ENCODE data around the gene CFAP61. TPM values are rescaled to one million over a fixed set of nuclear protein-coding genes. Genes with fewer than 3 reads are reported as not detected.

CFAP61 gene
- total RNA-seq, 1 donor from 2014 or later: not detected

DNA sequence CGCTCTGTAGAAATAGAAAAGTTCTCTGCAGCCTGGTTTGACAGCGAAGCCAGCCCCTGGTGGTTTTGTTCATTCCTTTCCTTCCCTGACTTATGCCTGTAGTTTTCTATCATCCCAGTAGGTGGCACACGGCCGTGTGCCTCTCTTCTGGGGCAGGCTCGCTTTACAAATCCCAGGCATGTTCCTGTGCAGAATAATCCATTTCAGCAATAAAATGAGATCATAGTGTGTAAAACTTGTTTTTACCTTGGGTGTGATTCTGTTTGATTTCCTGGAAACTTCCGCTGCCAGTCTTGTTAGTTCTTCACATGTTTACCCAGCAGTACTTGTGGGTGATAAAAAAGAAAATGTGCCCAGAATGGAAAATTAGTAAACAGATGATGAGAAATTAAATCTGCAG is 308.1 kb downstream of the CFAP61 start:
- intact Hi-C loops (cut with micrococcal nuclease): loop anchor here (1.0 to 10.0 kb wide), 4 partner anchors 208 to 1034 kb away; partner anchors contain the start of gene NKX2-4

GRCh38 chr20:20362774-20363433 is 310.6 kb downstream of the CFAP61 start:
- intact Hi-C loops (cut with micrococcal nuclease): loop anchor here (5.0 to 10.0 kb wide), 3 partner anchors 232 to 1032 kb away; partner anchors contain the start of gene NKX2-4

DNA sequence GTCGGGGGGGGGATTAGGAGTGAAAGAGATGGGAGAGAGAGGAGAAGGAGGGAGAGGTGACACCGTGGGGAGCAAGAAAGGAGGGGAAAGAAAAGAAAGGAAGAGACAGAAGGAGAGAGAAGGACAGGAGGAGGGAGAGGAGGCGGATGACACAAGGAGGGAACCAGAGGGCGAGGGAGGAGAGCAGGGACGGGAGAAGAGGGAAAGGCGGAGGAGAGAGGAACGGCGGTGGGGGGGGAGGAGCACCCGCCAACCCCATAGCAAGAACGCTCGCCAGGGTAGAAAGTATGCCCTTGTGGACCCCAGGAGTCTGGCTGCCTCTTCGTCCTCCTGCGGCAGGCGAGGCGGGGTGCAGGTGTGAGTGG is 311.1 kb downstream of the CFAP61 start:
- intact Hi-C loops (cut with micrococcal nuclease): loop anchor here (5.0 to 10.0 kb wide), 3 partner anchors 231 to 1031 kb away; partner anchors contain the start of gene NKX2-4

- intact Hi-C loops (cut with micrococcal nuclease): loop anchor here (5.0 to 10.0 kb wide), 3 partner anchors 231 to 1031 kb away; partner anchors contain the start of gene NKX2-4
Observed at GRCh38 chr20:20363799-20364592, 311.7 kb downstream of the CFAP61 start.

GRCh38 chr20:20364593-20365479 is 312.5 kb downstream of the CFAP61 start:
- intact Hi-C loops (cut with micrococcal nuclease): loop anchor here (5.0 to 10.0 kb wide), 5 partner anchors 230 to 1337 kb away; partner anchors contain the start of gene NKX2-4

GRCh38 chr20:20365480-20366161 is 313.3 kb downstream of the CFAP61 start:
- intact Hi-C loops (cut with micrococcal nuclease): loop anchor here (5.0 to 10.0 kb wide), 4 partner anchors 229 to 1337 kb away; partner anchors contain the start of gene NKX2-4

GRCh38 chr20:20366551-20366875 is 314.2 kb downstream of the CFAP61 start:
- intact Hi-C loops (cut with micrococcal nuclease): loop anchor here (5.0 to 10.0 kb wide), 4 partner anchors 228 to 1336 kb away; partner anchors contain the start of gene NKX2-4

- intact Hi-C loops (cut with micrococcal nuclease): loop anchor here (5.0 to 10.0 kb wide), 4 partner anchors 228 to 1335 kb away; partner anchors contain the start of gene NKX2-4
Observed at GRCh38 chr20:20366876-20367574, 314.7 kb downstream of the CFAP61 start.

DNA sequence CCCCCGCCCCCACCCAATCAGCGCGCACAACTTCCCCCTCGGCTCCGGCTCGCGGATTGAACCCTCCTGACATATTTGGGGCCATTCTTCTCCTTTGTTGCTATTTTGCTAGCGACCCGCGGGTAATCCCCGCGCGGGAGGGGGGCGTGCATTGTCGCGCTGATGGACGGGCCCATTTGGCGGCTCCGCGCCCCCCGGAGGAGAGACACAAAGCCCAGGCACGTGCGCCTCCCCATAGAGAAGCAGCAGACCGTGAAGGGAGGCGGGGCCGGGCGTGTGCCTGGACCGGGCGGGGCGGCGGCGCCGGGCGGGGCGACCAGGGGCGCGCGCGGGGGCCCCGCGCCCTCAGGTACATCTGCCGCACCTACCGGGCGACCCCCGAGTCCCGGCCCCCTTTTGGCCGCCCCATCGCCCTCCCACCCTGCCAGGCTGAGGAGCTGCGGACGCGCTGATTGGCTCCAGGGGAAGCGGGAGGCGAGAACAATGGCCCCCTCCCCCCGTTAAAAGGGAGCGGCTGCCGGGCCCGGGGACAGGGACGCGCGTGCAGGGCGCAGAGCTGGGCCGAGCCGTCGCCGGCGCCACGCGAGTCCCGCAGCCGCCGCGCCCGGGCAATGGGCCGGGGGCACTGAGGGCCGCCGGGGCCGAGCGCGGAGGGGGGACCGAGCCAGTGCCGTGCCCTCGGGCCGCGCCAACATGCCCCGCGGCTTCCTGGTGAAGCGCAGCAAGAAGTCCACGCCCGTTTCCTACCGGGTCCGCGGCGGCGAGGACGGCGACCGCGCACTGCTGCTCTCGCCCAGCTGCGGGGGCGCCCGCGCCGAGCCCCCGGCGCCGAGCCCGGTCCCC is 315.5 kb downstream of the CFAP61 start, which contains the start of gene INSM1:
Gene INSM1, plus strand, starts transcription at position 530 of the 843 bp plus-strand sequence. Its CDS starts 164 bp downstream, at position 694.
- intact Hi-C loops (cut with micrococcal nuclease): loop anchor here (5.0 to 10.0 kb wide), 4 partner anchors 227 to 1335 kb away; partner anchors contain the start of gene NKX2-4

DNA sequence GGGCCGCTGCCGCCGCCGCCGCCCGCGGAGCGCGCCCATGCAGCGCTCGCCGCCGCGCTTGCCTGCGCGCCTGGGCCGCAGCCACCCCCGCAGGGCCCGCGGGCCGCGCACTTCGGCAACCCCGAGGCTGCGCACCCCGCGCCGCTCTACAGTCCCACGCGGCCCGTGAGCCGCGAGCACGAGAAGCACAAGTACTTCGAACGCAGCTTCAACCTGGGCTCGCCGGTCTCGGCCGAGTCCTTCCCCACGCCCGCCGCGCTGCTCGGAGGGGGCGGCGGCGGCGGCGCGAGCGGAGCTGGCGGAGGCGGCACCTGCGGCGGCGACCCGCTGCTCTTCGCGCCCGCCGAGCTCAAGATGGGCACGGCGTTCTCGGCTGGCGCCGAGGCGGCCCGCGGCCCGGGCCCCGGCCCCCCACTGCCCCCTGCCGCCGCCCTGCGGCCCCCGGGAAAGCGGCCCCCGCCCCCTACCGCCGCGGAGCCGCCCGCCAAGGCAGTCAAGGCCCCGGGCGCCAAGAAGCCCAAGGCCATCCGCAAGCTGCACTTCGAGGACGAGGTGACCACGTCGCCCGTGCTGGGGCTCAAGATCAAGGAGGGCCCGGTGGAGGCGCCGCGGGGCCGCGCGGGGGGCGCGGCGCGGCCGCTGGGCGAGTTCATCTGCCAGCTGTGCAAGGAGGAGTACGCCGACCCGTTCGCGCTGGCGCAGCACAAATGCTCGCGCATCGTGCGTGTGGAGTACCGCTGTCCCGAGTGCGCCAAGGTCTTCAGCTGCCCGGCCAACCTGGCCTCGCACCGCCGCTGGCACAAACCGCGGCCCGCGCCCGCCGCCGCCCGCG is 316.3 kb downstream of the CFAP61 start:
- intact Hi-C loops (cut with micrococcal nuclease): loop anchor here (5.0 to 10.0 kb wide), 4 partner anchors 226 to 1334 kb away; partner anchors contain the start of gene NKX2-4

DNA sequence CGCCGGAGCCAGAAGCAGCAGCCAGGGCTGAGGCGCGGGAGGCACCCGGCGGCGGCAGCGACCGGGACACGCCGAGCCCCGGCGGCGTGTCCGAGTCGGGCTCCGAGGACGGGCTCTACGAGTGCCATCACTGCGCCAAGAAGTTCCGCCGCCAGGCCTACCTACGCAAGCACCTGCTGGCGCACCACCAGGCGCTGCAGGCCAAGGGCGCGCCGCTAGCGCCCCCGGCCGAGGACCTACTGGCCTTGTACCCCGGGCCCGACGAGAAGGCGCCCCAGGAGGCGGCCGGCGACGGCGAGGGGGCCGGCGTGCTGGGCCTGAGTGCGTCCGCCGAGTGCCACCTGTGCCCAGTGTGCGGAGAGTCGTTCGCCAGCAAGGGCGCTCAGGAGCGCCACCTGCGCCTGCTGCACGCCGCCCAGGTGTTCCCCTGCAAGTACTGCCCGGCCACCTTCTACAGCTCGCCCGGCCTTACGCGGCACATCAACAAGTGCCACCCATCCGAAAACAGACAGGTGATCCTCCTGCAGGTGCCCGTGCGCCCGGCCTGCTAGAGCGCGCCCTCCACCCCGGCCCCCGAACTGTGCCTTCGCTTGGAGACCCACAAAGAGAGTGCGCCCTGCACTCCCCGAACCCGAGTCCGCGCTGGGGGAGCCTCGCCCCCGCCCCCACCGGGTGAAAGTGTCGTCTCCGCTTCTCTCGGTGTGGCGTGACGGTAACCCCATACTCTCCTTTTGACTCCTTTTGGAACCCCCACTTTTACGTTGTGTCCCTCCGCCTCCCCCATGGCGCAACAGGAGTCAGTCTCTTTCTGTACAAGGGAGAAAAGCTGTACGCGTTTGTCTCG is 317.1 kb downstream of the CFAP61 start:
- intact Hi-C loops (cut with micrococcal nuclease): loop anchor here (5.0 to 10.0 kb wide), 4 partner anchors 225 to 1333 kb away; partner anchors contain the start of gene NKX2-4

DNA sequence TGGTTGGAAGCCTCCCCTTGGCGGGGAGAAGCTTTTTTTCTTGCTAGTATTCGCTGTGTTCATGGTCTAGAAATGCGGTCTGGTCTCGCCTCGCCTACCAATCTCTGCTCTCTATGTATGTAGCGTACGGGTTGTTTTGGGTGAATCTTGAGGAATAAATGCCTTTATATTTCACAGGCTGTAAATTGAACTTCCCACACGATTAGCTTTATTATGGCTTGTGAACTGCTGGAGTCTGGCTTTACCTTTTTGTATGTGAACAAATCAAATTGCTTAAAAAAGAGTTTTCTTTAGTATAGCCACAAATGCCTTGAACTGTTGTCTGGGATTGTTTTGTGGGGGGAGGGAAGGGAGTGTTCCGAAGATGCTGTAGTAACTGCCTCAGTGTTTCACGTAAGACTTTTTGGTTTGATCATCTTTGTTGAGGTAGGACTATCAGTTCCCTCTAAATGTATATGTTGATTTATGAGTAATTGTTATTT is 317.8 kb downstream of the CFAP61 start:
- intact Hi-C loops (cut with micrococcal nuclease): no loop called here

DNA sequence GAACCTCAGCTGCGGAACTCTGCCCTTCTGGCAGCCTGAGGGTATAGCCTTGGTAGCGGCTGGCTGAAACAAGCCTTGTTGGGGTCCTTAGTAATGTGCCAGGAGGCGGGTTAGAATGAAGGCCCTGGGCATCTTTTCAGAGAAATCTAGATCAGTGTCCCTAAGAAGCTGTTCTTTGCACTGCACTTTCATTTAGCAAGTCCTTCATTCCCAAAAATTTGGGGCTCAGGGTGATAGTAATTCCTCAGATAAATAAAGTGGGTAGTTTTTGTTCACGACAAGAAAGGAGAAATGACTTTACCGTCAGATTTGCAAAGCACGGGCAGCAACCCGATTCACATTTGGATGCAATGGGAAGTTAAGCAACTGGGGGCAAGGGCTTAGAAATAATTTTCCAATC is 318.8 kb downstream of the CFAP61 start:
- intact Hi-C loops (cut with micrococcal nuclease): no loop called here

- intact Hi-C loops (cut with micrococcal nuclease): no loop called here
Observed at GRCh38 chr20:20371681-20372080, 319.3 kb downstream of the CFAP61 start.

DNA sequence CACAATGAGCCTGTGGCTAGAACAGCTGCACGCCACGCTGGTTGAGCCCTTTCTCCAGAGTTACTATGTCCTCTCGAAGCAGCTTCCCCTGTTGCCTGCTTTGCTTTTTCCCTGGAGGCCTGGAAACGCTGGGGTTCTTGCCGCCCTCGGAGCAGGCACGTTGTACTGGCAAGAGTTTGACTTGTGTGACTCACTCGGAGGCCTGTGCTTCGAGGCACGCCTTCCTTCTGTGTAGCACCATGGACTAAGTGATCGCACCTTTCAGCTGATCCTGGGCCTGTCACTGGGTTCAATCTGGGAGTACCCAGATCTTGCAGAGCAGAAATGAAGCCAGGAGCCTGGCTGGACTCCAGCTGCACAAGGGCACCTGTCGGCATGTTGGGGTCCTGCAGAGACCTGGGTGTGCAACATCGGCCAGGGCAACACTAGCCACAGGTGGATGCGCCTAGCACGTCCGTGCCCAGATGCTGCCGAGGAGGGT is 320.8 kb downstream of the CFAP61 start:
- intact Hi-C loops (cut with micrococcal nuclease): no loop called here

DNA sequence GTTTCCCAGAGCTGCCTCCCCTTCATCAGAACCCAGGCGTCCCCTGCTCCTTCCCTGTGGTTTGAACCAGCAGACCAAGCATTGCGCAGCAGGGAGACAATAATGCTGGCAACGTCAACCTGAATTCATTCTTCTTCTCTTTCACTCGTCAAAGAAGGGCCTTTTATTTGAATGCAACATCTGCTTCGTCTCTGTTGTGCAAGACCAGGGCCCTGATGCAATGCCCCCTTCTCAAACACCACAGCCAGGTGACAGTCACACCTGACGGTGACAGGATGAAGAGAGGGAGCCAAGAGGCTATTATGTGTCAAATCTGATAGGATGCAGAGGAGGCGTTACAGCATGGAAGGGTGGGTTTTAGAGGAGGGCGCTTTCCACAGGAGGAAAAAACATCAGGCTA is 323.5 kb downstream of the CFAP61 start:
- intact Hi-C loops (cut with micrococcal nuclease): no loop called here

All from T-helper 2 cell treated with Interferon-gamma antibody and Interleukin-4, amounts not matched to agents 100 ng/mL and 5 ng/mL, for 36 hours (primary cell).